A549 (cell line): Measurements from ENCODE around the gene BOC.

Experiments used
- CEBPB ChIP-seq, 2 experiments: fragments of >200 bp in 1 of 2; sonication (Bioruptor Twin) in 1 of 2; formaldehyde crosslinking in 1 of 2; IDR thresholded peaks; 2 replicates each; pipeline ENCODE4 v1.6.1; 2012 to 2016
- CTCF ChIP-seq: fragments of >200 bp; sonication (Bioruptor Twin); formaldehyde crosslinking; IDR thresholded peaks from 3 replicates; pipeline ENCODE4 v1.5.1; 2016
- EP300 ChIP-seq, 2 experiments: fragments of >200 bp; sonication (Bioruptor Twin); formaldehyde crosslinking; IDR thresholded peaks; 2 replicates in 1 of 2; 3 replicates in 1 of 2; pipeline ENCODE4 v1.6.1; 2016 to 2017
- HMGXB4 ChIP-seq: fragments of 250-450 bp; sonication (Bioruptor Pico); IDR thresholded peaks from 2 replicates; pipeline ENCODE4 v1.5.0; 2021; ENCODE audit warnings: mild to moderate bottlenecking, moderate library complexity, borderline replicate concordance
- HOXA7 ChIP-seq: fragments of 250-450 bp; sonication (Bioruptor Pico); IDR thresholded peaks from 2 replicates; pipeline ENCODE4 v1.5.0; 2020; ENCODE audit warnings: mild to moderate bottlenecking, moderate library complexity
- POLR2A ChIP-seq: IDR thresholded peaks from 2 replicates; pipeline ENCODE4 v1.6.1; 2012; ENCODE audit warnings: mild to moderate bottlenecking, low read length
- RARB ChIP-seq: fragments of 250-450 bp; sonication (Bioruptor Pico); IDR thresholded peaks from 2 replicates; pipeline ENCODE4 v1.8.0; 2021; ENCODE audit warnings: mild to moderate bottlenecking, moderate library complexity
- RCOR1 ChIP-seq: fragments of 150-350 bp; IDR thresholded peaks from 2 replicates; pipeline ENCODE4 v1.6.1; 2014; ENCODE audit warnings: antibody characterized with exemption, low read length, low read depth
- SREBF2 ChIP-seq: fragments of 450-650 bp; IDR thresholded peaks from 2 replicates; pipeline ENCODE4 v1.6.1; 2014; ENCODE audit warnings: mild to moderate bottlenecking, moderate library complexity
- ZNF302 ChIP-seq: fragments of 250-450 bp; sonication (Bioruptor Pico); IDR thresholded peaks from 2 replicates; pipeline ENCODE4 v1.9.0; 2021; ENCODE audit warnings: inconsistent platforms, mild to moderate bottlenecking, moderate library complexity
- TF ChIP-seq, protein P1 (sequence below): IDR thresholded peaks from 2 replicates; pipeline ENCODE4 v1.6.1; 2012
- TF ChIP-seq, protein P2 (sequence below): fragments of 450-650 bp; IDR thresholded peaks from 2 replicates; pipeline ENCODE4 v1.6.1; 2014; ENCODE audit warnings: antibody characterized with exemption

GRCh38 chr3:113205481-113205880 is 5.9 kb upstream of the BOC start:
- TF ChIP-seq CTCF (no peak), HOXA7 (CRISPR knock-in tag) (no peak), POLR2A (no peak), RARB (CRISPR knock-in tag) (no peak), ZNF302 (CRISPR knock-in tag) (no peak), EP300 (IDR thresholded peaks at IDR 0.05) (no peak), SREBF2 (no peak), RCOR1 (no peak), CEBPB (IDR thresholded peaks at IDR 0.05) (no peak), HMGXB4 (no peak)
- TF ChIP-seq, protein P1, sequence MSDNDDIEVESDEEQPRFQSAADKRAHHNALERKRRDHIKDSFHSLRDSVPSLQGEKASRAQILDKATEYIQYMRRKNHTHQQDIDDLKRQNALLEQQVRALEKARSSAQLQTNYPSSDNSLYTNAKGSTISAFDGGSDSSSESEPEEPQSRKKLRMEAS, result no peak
- TF ChIP-seq, protein P2, sequence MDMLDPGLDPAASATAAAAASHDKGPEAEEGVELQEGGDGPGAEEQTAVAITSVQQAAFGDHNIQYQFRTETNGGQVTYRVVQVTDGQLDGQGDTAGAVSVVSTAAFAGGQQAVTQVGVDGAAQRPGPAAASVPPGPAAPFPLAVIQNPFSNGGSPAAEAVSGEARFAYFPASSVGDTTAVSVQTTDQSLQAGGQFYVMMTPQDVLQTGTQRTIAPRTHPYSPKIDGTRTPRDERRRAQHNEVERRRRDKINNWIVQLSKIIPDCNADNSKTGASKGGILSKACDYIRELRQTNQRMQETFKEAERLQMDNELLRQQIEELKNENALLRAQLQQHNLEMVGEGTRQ, result no peak
